Measurements from ENCODE around the gene RPP25L. TPM values are rescaled to one million over a fixed set of nuclear protein-coding genes. Genes with fewer than 3 reads are reported as not detected.

Gene RPP25L
- total and polyA plus RNA-seq, 2 donors from 2014 or later: 21.9 to 73.8 TPM

- FAIRE-seq: no peak
- H3K4me1 ChIP-seq (ENCODE audit: control insufficient read depth in 2 of 3, insufficient read depth in 2 of 3, low read depth in 1 of 3, low read length in 3 of 3): peaks cover 19 to 44% (median 38%) of the 10 kb centered on the region in 3 donors
- intact Hi-C loops (cut with DNase I): no loop called here
- peak within 1 kb of the TSS in 2 of 3 donors; percentile 62 to 63 for H3K9ac ChIP-seq (ENCODE audit: low read length in 3 of 3)
- no peak for TF ChIP-seq CTCF (IDR thresholded peaks at IDR 0.05; ENCODE audit: borderline replicate concordance, extremely low read depth, insufficient read depth)
- peak within 1 kb of the TSS; percentile 63 to 89 (median 77) for H3K4me3 ChIP-seq (ENCODE audit: low read length in 3 of 3)
- peaks cover 4 to 18% (median 5%) of the 10 kb centered on the region in 3 donors for H3K36me3 ChIP-seq (ENCODE audit: control insufficient read depth in 2 of 3, insufficient read depth in 3 of 3, low read length in 3 of 3)
- peak within 1 kb of the TSS; percentile 63 to 72 for H3K27ac ChIP-seq (ENCODE audit: low read depth in 2 of 2, low read length in 2 of 2)
- no peaks in the 10 kb centered on the region for H3K27me3 ChIP-seq (ENCODE audit: control insufficient read depth, insufficient read depth, low read length)
- peak; percentile 79 to 95 (median 90) for DNase-seq
- no peaks in the 10 kb centered on the region for H3K9me3 ChIP-seq (ENCODE audit: control insufficient read depth in 2 of 3, insufficient read depth in 1 of 3, low read length in 3 of 3)
Observed at GRCh38 chr9:34651876-34652601, 40.1 kb upstream of the RPP25L start, which contains the start of gene IL11RA. Gene IL11RA, plus strand, starts transcription at chr9:34652185. Its CDS starts 3,033 bp downstream, at chr9:34655218.

- H3K27me3 ChIP-seq (ENCODE audit: control insufficient read depth, insufficient read depth, low read length): no peaks in the 10 kb centered on the region
- no peak for TF ChIP-seq CTCF (IDR thresholded peaks at IDR 0.05; ENCODE audit: borderline replicate concordance, extremely low read depth, insufficient read depth)
- H3K9ac ChIP-seq (ENCODE audit: low read length in 3 of 3): peak overlapping the region in 1 of 3 donors; percentile 63
- intact Hi-C loops (cut with DNase I): no loop called here
- peaks cover 4 to 18% (median 5%) of the 10 kb centered on the region in 3 donors for H3K36me3 ChIP-seq (ENCODE audit: control insufficient read depth in 2 of 3, insufficient read depth in 3 of 3, low read length in 3 of 3)
- DNase-seq (no peak), FAIRE-seq (no peak)
- H3K4me1 ChIP-seq (ENCODE audit: control insufficient read depth in 2 of 3, insufficient read depth in 2 of 3, low read depth in 1 of 3, low read length in 3 of 3): peaks cover 19 to 45% (median 38%) of the 10 kb centered on the region in 3 donors
- no peaks in the 10 kb centered on the region for H3K9me3 ChIP-seq (ENCODE audit: control insufficient read depth in 2 of 3, insufficient read depth in 1 of 3, low read length in 3 of 3)
- peak overlapping the region; percentile 63 to 72 for H3K27ac ChIP-seq (ENCODE audit: low read depth in 2 of 2, low read length in 2 of 2)
- H3K4me3 ChIP-seq (ENCODE audit: low read length in 3 of 3): peak overlapping the region; percentile 13 to 66 (median 63)
Observed at GRCh38 chr9:34651321-34651720, 39.4 kb upstream of the RPP25L start.

- Histone ChIP-seq H3K9me3 (ENCODE audit: control insufficient read depth in 2 of 3, insufficient read depth in 1 of 3, low read length in 3 of 3) (no peaks in the 10 kb centered on the region), H3K36me3 (ENCODE audit: control insufficient read depth in 2 of 3, insufficient read depth in 3 of 3, low read length in 3 of 3) (peaks cover 4 to 18% (median 5%) of the 10 kb centered on the region in 3 donors), H3K27ac (ENCODE audit: low read depth in 2 of 2, low read length in 2 of 2) (no peak overlapping the region), H3K27me3 (ENCODE audit: control insufficient read depth, insufficient read depth, low read length) (no peaks in the 10 kb centered on the region), H3K4me3 (ENCODE audit: low read length in 3 of 3) (no peak overlapping the region), H3K9ac (ENCODE audit: low read length in 3 of 3) (peak overlapping the region in 1 of 3 donors; percentile 63), H3K4me1 (ENCODE audit: control insufficient read depth in 2 of 3, insufficient read depth in 2 of 3, low read depth in 1 of 3, low read length in 3 of 3) (peaks cover 23 to 49% (median 43%) of the 10 kb centered on the region in 3 donors)
- intact Hi-C loops (cut with DNase I): no loop called here
- DNase-seq: no peak
- no peak for FAIRE-seq
- TF ChIP-seq CTCF (IDR thresholded peaks at IDR 0.05; ENCODE audit: borderline replicate concordance, extremely low read depth, insufficient read depth): no peak
Observed at GRCh38 chr9:34650816-34651215, 38.9 kb upstream of the RPP25L start.
